Keratinocyte (primary cell): ENCODE measurements around the gene CMYA5. TPM values are rescaled to one million over a fixed set of nuclear protein-coding genes. Genes with fewer than 3 reads are reported as not detected.

Source experiments
- DNase-seq: peaks from one replicate; pipeline ENCODE4 v3.0.0-alpha.2; 2011; ENCODE audit warnings: low read depth, missing footprints, low spot score
- FAIRE-seq: peaks from 2 replicates; lab custom pipeline; 2011; peaks lifted over from hg19 to GRCh38; lab: Jason Lieb, UNC
- H2AFZ ChIP-seq: 2 replicates; pipeline ENCODE4 v1.6.0; 2012; ENCODE audit warnings: low read length, control low read depth, inconsistent platforms; ENCODE audit not compliant: control insufficient read depth
- H3K27ac ChIP-seq: 2 replicates; pipeline ENCODE4 v1.5.1; 2011; ENCODE audit warnings: low read length; ENCODE audit not compliant: control insufficient read depth, insufficient read depth
- H3K27me3 ChIP-seq: 3 replicates; pipeline ENCODE4 v1.6.0; 2011; ENCODE audit warnings: low read length; ENCODE audit not compliant: control insufficient read depth, insufficient read depth; ENCODE audit errors: extremely low read depth
- H3K36me3 ChIP-seq, 2 experiments: 2 replicates in 1 of 2; 3 replicates in 1 of 2; pipeline ENCODE4 v1.5.1; 2011; ENCODE audit warnings: low read length in 2 of 2, mild to moderate bottlenecking in 1 of 2; ENCODE audit not compliant: control insufficient read depth in 2 of 2, insufficient read depth in 2 of 2; ENCODE audit errors: extremely low read depth in 1 of 2
- H3K4me1 ChIP-seq: 3 replicates; pipeline ENCODE4 v1.5.1; 2011; ENCODE audit warnings: low read length; ENCODE audit not compliant: control insufficient read depth, insufficient read depth; ENCODE audit errors: extremely low read depth
- H3K4me2 ChIP-seq: 3 replicates; pipeline ENCODE4 v1.6.0; 2011; ENCODE audit warnings: low read depth, low read length; ENCODE audit not compliant: control insufficient read depth, insufficient read depth; ENCODE audit errors: extremely low read depth
- H3K4me3 ChIP-seq, 3 experiments: fragments of 200-600 bp in 1 of 3; sonication (generic) in 1 of 3; 2 replicates in 2 of 3; 3 replicates in 1 of 3; pipeline ENCODE4 v1.5.1; 2011 to 2016; ENCODE audit warnings: low read length in 3 of 3, mild to moderate bottlenecking in 3 of 3, control low read depth in 2 of 3, inconsistent platforms in 1 of 3, low read depth in 1 of 3, mixed read lengths in 1 of 3, mixed run types in 1 of 3, moderate library complexity in 1 of 3; ENCODE audit not compliant: control insufficient read depth in 2 of 3, insufficient read depth in 2 of 3; ENCODE audit errors: extremely low read depth in 1 of 3
- H3K79me2 ChIP-seq: 2 replicates; pipeline ENCODE4 v1.6.0; 2012; ENCODE audit warnings: low read length; ENCODE audit not compliant: control insufficient read depth, insufficient read depth
- H3K9ac ChIP-seq: 3 replicates; pipeline ENCODE4 v1.6.0; 2011; ENCODE audit warnings: low read length; ENCODE audit not compliant: control insufficient read depth, insufficient read depth; ENCODE audit errors: extremely low read depth
- H3K9me1 ChIP-seq: 3 replicates; pipeline ENCODE4 v1.6.0; 2011; ENCODE audit warnings: low read length; ENCODE audit not compliant: control insufficient read depth, insufficient read depth; ENCODE audit errors: extremely low read depth
- H3K9me3 ChIP-seq: 2 replicates; pipeline ENCODE4 v1.5.1; 2012; ENCODE audit warnings: low read depth, low read length; ENCODE audit not compliant: control insufficient read depth
- H4K20me1 ChIP-seq: 3 replicates; pipeline ENCODE4 v1.6.0; 2011; ENCODE audit warnings: low read length; ENCODE audit not compliant: control insufficient read depth, insufficient read depth; ENCODE audit errors: extremely low read depth
- CTCF ChIP-seq, 3 experiments: IDR thresholded peaks in 1 of 3; conservative IDR thresholded peaks in 1 of 3; optimal IDR thresholded peaks in 1 of 3; 2 replicates in 2 of 3; 3 replicates in 1 of 3; pipeline versions ENCODE3 to v1.5.1; 2011; ENCODE audit warnings: low read length in 3 of 3, mild to moderate bottlenecking in 3 of 3, moderate library complexity in 2 of 3, control low read depth in 1 of 3, inconsistent platforms in 1 of 3; ENCODE audit not compliant: insufficient read depth in 2 of 3; ENCODE audit errors: extremely low read depth in 1 of 3
- EZH2 ChIP-seq: IDR thresholded peaks from one replicate; pipeline ENCODE4 v1.6.1; 2012; ENCODE audit warnings: inconsistent platforms, mild to moderate bottlenecking, low read length, moderate library complexity
- dilution Hi-C: fragments of 300-500 bp; cut with MboI; formaldehyde crosslinking; loops from one replicate; pipeline ENCODE4 v1.7.0; 2020; ENCODE audit warnings: low sequenced_read_pairs; ENCODE audit not compliant: extremely low pct_ligation_motif_present
- polyA plus RNA-seq, 5 experiments: library from polyadenylated mRNA; depleted of rRNA in 3 of 5; stranded (reverse) in 3 of 5; stranded (forward) in 1 of 5; unstranded in 1 of 5; fragments of >200 nt; gene quantifications; 1 replicate in 1 of 5; 2 replicates in 3 of 5; 3 replicates in 1 of 5; pipeline versions ENCODE4 v1.2.1 to v1.2.3, GENCODE V29; 2011 to 2012; ENCODE audit warnings: missing spikeins in 2 of 5, low read depth in 1 of 5, low replicate concordance in 1 of 5

CMYA5 gene
- polyA plus RNA-seq, 1 donor (not counting 4 experiments of a cell fraction or from before 2014, with no cell fraction given), result 0.25 TPM

GRCh38 chr5:79707535-79707934 lies 17.9 kb downstream of the CMYA5 start:
- H4K20me1 ChIP-seq, result no peaks in the 10 kb centered on the region
- dilution Hi-C loops, result no loop called here

GRCh38 chr5:79712741-79713140 lies 23.1 kb downstream of the CMYA5 start:
- dilution Hi-C loops, result no loop called here

More at GRCh38 chr5:79707535-79707934, 17.9 kb downstream of the CMYA5 start:
- DNase-seq, result no peak
- no peaks in the 10 kb centered on the region for H3K9me1 ChIP-seq
- H3K27ac ChIP-seq, result no peak overlapping the region
- H3K27me3 ChIP-seq, result no peaks in the 10 kb centered on the region
- H3K4me3 ChIP-seq, result no peak overlapping the region
- no peak overlapping the region for H3K9ac ChIP-seq
- H3K36me3 ChIP-seq, result no peaks in the 10 kb centered on the region
- H3K4me2 ChIP-seq, result no peak overlapping the region
- no peaks in the 10 kb centered on the region for H3K9me3 ChIP-seq
- FAIRE-seq, result no peak
- no peak for TF ChIP-seq EZH2
- no peak for TF ChIP-seq CTCF (optimal IDR thresholded peaks at IDR 0.05 in 1 of 3, IDR thresholded peaks at IDR 0.05 in 1 of 3, conservative IDR thresholded peaks at IDR 0.05 in 1 of 3; ENCODE audit: extremely low read depth in 1 of 3, insufficient read depth in 2 of 3, low read length in 3 of 3)
- no peaks in the 10 kb centered on the region for H3K4me1 ChIP-seq
- no peaks in the 10 kb centered on the region for H3K79me2 ChIP-seq
- H2AFZ ChIP-seq, result no peak overlapping the region

More at GRCh38 chr5:79712741-79713140, 23.1 kb downstream of the CMYA5 start:
- Histone ChIP-seq H3K4me1 (no peaks in the 10 kb centered on the region), H3K27ac (no peak overlapping the region), H3K27me3 (no peaks in the 10 kb centered on the region), H2AFZ (no peak overlapping the region), H3K9me3 (no peaks in the 10 kb centered on the region), H3K4me2 (no peak overlapping the region), H4K20me1 (no peaks in the 10 kb centered on the region), H3K4me3 (no peak overlapping the region), H3K9ac (no peak overlapping the region), H3K36me3 (no peaks in the 10 kb centered on the region), H3K79me2 (no peaks in the 10 kb centered on the region), H3K9me1 (no peaks in the 10 kb centered on the region)
- FAIRE-seq, result no peak
- TF ChIP-seq CTCF (optimal IDR thresholded peaks at IDR 0.05 in 1 of 3, IDR thresholded peaks at IDR 0.05 in 1 of 3, conservative IDR thresholded peaks at IDR 0.05 in 1 of 3; ENCODE audit: extremely low read depth in 1 of 3, insufficient read depth in 2 of 3, low read length in 3 of 3) (no peak), EZH2 (no peak)
- no peak for DNase-seq
